ENCODE data around the gene CYP4F3.
A peak's percentile ranks its signal among the peaks of the same experiment; 100 is the strongest.
"Not testable (repeated sequence)": the region's sequence is repeated elsewhere in the genome, so short reads cannot be mapped to it uniquely, and the experiment has no call there.

CYP4F3 gene

DNA sequence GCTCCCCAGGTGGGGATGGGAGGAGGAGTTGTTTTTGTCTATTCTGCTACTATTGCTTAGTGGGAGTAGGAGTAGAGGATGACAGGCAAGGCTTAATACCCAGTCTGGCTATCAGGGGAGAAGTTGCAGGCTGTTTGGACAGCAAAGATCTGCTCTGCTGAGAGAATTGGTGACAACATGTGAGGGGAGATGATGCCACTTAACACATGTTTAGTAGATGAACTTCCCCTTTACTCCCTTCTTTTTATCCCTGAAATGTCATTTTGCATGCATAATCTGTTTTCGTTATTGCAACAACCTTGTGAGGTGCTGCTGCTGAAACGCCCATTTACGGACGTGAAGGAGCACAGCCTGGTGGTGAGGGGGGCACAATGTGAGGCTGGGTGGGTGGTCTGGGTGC, 29.2 kb downstream of the CYP4F3 start:
- DNase-seq (ENCODE audit: low read depth, low spot score) = no peak

DNA sequence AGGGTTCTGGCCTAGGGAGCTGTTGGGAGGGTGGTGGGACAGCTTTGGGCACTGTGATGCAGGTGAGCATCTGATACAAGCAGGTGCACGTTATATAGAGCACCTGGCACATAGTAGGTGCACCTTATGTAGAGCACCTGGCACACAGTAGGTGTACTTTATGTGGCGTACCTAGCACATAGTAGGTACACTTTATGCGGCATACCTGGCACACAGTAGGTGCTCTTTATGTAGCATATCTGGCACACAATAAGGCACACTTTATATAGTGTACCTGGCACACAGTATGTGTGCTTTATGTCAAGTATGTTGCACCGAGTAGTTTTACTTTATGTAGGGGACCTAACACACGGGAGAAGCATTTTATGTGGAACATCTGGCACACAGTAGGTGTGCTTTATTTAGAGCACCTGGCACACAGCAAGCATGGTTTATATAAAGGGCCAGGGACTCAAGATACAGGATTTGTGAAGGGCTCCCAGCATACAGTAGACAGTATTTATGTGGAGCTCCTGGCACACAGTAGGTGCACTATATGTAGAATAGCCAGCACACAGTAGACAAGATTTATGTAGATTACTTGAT, 30.6 kb downstream of the CYP4F3 start:
- DNase-seq (ENCODE audit: low read depth, low spot score) = no peak

DNA sequence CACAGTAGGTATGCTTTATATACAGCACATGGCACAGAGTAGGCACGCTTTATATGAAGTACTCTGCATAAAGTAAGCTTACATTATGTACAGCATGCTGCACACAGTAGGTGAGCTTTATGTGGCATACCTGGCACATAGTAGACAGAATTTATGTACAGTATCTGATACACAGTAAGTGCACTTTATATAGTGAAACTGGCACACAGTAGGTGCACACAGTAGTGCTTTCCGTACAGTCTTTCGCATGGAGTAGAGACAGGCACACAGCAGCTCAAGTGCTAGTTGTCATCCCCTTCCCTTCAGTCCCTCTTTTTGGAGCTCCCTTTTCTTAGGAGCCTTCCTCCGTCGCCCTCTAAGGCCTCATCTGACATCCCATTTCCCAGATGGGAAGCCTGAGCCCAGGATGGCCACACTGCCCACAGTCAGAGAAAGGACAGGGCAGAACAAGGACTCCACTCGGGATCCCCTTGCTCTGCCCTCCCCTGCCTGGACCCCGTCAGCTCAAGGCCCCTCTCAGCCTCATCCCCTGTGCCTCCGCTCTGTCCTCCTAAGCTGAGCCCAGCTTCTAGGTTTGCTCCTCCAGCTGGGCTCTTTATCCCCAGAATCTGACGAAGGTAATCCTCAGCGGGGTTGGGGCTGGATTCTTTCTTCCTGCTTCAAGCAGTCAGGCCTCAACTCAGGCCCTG, 31.3 kb downstream of the CYP4F3 start:
- no peak for DNase-seq (ENCODE audit: low read depth, low spot score)

DNA sequence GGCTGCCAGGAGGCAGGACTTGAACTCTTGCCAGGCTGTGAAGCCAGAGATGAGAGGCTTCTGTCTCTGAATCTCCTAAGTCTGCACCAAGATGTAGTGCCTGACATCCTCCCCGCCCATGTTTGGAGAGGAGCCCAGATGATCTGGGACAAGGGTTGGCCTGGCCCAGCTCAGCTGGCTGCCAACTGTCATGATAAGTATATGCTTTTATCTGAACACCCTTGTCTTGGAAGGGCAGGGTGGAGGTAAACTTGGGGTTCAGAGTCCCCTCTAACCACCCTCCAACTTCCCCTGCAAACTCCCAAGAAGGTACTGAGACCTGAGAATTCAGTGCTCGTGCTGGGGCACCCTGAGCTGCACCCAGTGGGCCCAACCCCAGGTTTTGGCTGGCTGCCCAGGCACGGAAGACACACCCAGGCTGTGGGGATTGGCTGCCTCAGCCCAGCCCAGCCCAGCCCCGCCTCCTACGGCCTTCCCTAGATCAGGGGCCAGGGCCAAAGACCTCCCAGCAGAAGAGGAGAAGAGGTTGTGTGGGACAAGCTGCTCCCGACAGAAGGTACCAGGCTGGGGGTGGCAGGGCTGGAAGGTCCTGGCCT, 32.0 kb downstream of the CYP4F3 start, which contains the start of gene CYP4F12:
TSS of gene CYP4F12 (plus strand) at position 508 of the 596 bp plus-strand sequence. CDS start 443 bp downstream, outside the sequence.
- DNase-seq (ENCODE audit: low read depth, low spot score) = no peak

DNA sequence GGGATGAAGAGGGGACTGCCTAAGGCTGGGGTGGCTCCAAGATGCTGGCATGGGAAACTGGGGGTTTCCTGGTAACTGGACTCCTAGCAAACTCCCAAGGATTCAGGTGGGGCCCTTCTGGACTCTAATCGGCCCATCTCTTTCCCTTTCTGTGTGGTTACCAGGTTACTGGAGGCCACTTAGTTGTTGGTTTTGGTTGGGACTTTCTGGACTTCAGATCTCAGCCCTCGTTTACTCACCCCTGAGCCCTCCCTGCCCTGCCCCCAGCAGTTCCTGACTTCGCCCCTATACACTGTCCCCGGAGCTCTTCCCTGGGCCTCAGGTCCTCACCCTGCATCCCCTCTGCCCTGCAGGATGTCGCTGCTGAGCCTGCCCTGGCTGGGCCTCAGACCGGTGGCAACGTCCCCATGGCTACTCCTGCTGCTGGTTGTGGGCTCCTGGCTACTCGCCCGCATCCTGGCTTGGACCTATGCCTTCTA, 32.5 kb downstream of the CYP4F3 start:
- DNase-seq (ENCODE audit: low read depth, low spot score) = no peak

DNA sequence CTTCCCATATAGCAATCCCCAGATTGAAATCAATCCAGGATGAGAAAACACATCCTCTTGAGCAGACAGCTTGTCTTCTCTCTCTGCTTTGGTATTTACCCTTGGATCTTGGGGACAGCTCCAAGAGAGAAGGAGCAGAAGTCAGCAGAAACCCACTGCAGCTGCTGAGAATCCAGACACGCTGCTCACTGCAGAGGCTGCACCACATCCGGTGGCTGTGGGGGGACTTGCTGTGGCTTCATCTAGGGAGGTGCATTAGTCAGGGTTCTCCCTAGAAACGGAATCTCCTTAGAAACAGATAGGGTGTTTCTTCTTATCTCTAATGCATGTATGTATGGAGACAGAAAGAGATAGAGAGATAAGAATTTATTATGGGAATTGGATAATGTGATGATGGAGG, 34.9 kb downstream of the CYP4F3 start:
- DNase-seq (ENCODE audit: low read depth, low spot score) = no peak

DNA sequence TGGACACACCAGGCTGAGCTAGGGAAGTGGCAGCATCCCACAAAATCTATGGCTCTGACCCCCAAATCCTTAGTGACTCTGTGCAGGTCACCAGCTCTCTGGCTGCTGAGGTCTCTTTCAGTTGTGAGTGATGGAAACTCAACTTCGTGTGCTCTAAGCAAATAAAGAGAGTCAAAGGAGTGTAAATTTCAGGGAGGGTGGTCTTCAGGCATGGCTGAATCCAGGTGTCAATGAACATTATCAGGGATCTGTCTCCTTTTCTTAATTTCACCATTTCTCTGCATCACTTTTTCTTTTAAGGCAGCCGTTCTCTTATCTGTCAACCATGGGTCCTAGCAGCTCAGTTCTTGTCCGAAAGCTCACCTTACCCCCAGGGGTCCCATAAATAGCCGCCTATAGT, 38.4 kb downstream of the CYP4F3 start:
- DNase-seq (ENCODE audit: low read depth, low spot score) = no peak

DNA sequence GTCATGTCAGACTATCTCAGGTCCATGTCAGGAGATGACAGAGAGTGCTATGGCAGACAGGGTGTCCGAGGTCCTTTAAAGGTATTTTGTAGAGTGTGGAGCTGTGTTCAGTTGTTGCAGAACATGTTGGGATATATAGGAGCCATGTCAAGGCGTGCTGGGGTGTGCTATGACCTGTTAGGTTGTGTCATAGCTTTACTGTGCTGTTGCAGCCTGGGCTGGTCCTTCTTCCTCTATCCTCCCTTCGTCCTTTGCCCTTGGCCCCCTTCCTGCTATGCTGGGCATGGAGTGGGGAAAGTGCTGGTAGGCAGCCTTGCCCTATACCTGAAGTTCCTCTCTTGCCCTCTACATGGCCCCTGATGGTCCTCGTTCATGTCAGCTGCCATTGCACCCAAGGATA, 39.2 kb downstream of the CYP4F3 start:
- not testable (repeated sequence) for DNase-seq (ENCODE audit: low read depth, low spot score)

DNA sequence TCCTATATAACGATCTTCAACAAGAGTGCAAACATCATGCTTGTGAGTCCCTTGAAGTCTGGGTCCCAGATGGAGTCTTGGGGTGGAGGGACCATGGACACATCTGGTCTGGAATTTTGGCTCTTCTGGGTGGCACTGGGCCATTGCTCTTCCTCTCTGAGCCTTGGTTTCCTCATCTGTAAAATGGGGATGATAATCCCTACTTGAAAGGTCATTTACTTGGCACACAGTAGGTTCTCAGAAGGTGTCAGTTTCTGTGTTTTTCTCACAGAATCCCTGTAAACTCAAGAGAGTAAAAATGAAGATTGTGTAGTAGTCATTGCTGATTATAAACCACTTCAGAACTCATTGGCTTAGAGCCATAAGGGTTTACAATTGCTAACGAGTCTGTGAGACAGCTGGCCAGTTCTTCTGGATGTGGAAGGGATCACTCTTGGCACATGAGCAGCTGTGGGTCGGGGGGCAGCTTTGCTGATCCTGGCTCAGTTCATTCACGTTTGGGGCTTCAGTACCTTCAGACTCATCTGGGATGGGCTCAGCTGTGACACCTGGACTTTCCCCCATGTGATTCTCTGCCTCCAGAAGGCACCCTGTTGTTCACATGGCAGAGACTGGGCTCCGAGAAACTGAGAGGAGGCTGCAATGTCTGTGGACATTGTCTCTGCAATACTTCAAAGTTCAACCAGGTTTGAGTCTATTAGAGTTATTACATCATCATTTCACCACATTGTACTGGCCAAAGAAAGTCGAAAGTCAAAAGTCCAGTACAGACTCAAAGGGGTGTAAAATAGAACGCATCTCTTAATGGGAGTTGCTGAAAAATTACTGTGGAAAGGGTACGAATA, 40.0 kb downstream of the CYP4F3 start:
- DNase-seq (ENCODE audit: low read depth, low spot score) = no peak

DNA sequence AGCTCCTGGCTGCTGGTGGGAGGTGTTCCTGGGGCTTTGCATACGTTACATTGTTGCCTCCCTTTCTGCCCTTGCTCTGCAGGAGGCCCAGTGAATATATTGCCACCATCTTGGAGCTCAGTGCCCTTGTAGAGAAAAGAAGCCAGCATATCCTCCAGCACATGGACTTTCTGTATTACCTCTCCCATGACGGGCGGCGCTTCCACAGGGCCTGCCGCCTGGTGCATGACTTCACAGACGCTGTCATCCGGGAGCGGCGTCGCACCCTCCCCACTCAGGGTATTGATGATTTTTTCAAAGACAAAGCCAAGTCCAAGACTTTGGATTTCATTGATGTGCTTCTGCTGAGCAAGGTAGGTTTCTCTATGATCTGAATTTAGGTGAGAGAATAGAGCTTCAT, 42.7 kb downstream of the CYP4F3 start:
- no peak for DNase-seq (ENCODE audit: low read depth, low spot score)

DNA sequence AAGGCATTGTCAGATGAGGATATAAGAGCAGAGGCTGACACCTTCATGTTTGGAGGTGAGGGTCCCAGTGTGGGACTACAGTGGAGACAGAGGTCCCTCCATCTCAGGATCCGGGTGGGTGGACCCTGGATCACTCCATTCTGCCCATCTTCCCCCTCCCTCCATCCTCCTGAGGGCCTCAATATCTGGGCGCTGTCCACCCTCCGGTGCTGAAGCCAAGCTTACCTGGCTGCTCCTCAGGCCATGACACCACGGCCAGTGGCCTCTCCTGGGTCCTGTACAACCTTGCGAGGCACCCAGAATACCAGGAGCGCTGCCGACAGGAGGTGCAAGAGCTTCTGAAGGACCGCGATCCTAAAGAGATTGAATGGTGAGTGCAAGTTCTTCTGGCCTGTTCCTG, 44.1 kb downstream of the CYP4F3 start:
- DNase-seq (ENCODE audit: low read depth, low spot score) = no peak

DNA sequence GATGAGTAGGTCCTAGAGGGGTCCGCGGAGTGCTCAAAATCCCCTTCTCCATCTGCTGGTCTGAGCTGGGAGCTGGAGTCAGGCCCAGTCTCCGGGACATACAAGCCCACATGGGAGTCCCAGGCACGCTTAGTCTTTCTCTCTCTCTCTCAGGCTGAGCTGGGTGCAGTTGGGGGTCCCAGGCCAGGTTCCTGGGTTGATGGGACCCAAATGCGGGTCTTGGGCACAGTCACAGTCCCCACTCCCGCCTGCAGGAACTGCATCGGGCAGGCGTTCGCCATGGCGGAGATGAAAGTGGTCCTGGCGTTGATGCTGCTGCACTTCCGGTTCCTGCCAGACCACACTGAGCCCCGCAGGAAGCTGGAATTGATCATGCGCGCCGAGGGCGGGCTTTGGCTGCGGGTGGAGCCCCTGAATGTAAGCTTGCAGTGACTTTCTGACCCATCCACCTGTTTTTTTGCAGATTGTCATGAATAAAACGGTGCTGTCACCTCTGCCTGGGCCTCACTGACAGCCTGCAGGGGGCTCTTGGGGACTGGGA, 56.0 kb downstream of the CYP4F3 start:
- DNase-seq (ENCODE audit: low read depth, low spot score) = no peak

DNA sequence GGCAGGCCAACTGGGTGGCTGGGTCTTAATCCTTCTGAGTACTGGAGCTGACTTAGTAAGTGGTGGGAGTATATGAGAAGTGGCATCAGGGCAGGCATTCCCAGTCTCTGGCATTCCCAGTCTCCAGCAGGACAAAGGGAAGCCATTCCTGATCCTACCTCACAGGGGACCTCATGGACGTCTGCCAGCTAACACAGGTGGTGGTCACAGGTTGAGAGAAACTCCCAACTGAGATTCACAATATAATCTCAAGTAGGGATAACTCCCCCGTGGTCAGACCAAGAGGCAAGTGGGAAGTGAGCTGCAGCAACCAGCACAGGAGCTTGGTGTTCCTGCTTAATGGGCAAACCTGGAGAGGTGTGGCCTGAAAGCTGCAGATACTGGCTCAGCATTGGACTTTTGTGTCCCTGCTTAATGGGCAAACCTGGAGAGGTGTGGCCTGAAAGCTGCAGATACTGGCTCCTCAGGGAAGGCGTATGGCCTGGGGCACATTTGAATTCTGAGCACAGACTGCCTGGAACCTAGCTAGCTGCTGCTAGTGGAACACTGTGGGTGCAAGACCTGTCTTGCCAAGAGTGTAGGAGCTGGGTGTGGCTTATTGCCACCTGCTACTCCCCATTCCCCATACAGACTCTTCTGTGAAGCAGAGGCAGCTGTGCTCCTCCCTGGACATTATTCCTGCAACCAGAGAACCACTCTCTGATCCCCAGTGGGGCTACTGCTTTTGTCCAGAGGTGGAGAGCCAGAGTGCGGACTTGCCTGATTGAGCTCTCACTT, 61.2 kb downstream of the CYP4F3 start:
- DNase-seq (ENCODE audit: low read depth, low spot score) = no peak

DNA sequence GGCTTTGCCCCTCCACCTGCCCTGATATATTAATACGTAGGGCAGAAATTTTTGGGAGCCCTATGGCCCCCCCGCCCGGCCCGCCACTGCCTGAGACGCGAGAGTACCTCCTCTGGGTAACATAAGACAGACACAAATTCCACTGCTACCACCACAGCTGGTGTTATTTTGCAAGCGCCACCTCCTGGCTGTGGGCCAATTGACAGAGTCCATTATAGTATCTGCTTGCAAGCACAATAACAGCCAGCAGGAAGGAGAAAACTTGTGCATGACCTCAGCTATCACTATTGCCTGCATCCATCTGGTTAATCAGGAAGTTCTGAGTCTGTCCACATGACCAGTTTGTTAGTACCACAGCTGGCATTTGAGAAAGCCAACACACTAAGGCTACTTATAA, 61.8 kb downstream of the CYP4F3 start:
- DNase-seq (ENCODE audit: low read depth, low spot score) = peak; percentile 2
